Upper lobe of left lung (tissue), 4 donors: ENCODE measurements around the gene PRKCE.

ENCODE experiments used
- CTCF ChIP-seq, 6 experiments: fragments of 450-650 bp in 4 of 6; fragments of 200-600 bp in 2 of 6; sonication (generic) in 2 of 6; IDR thresholded peaks; one replicate each; pipeline ENCODE4 v1.5.1; 2016 to 2019; ENCODE audit warnings: antibody characterized with exemption in 6 of 6
- POLR2A ChIP-seq, 4 donors: fragments of 450-650 bp; IDR thresholded peaks; one replicate each; pipeline ENCODE4 v1.5.1; 2016 to 2017; ENCODE audit warnings: antibody characterized with exemption in 4 of 4, mild to moderate bottlenecking in 2 of 4

- TF ChIP-seq CTCF (IDR thresholded peaks at IDR 0.05): no peak
- no peak for TF ChIP-seq POLR2A (IDR thresholded peaks at IDR 0.05)
Measured at GRCh38 chr2:46150445-46150955, 499.0 kb downstream of the PRKCE start.
